Upper lobe of right lung (tissue), 1 donor: ENCODE results near the gene STK33. TPM values are rescaled to one million over a fixed set of nuclear protein-coding genes. Genes with fewer than 3 reads are reported as not detected.

Experiments used
- ATAC-seq: fragments of 200-7000 bp; cut with Tn5 transposase; one replicate; pipeline ENCODE4 v1.9.1; 2020; ENCODE audit warnings: mild to moderate bottlenecking, moderate library complexity
- DNase-seq: peaks from one replicate; pipeline ENCODE4 v3.0.0-alpha.2; 2020
- H3K27ac ChIP-seq: fragments of 200-600 bp; one replicate; pipeline ENCODE4 v1.8.0; 2022
- H3K27me3 ChIP-seq: fragments of 200-600 bp; one replicate; pipeline ENCODE4 v1.8.0; 2022; ENCODE audit warnings: mild to moderate bottlenecking
- H3K36me3 ChIP-seq: fragments of 200-600 bp; one replicate; pipeline ENCODE4 v1.8.0; 2022
- H3K4me1 ChIP-seq: fragments of 200-600 bp; one replicate; pipeline ENCODE4 v1.8.0; 2022
- H3K4me3 ChIP-seq: fragments of 200-600 bp; one replicate; pipeline ENCODE4 v1.8.0; 2022; ENCODE audit warnings: mild to moderate bottlenecking
- H3K9me3 ChIP-seq: fragments of 200-600 bp; one replicate; pipeline ENCODE4 v1.8.0; 2022
- intact Hi-C: fragments of 100-400 bp; cut with DNase I; formaldehyde crosslinking; loops from one replicate; pipeline ENCODE4 v1.11.0; 2022
- total RNA-seq: library from RNA; stranded (reverse); fragmentation: NEBNext Ultra II Directional; extraction: Animal tissue kit (Norgen Biotek cat#: 25700); gene quantifications from one replicate; pipeline ENCODE4 v1.2.1, GENCODE V29; 2021
- TF ChIP-seq, protein P1 (sequence below): fragments of 200-600 bp; IDR thresholded peaks from one replicate; pipeline ENCODE4 v1.8.0; 2022; ENCODE audit warnings: antibody characterized with exemption
- donor health status: DM: no; HTN: yes; CAD: no; lungs with severe emphysema.

The STK33 gene
- total RNA-seq, 1 donor from 2014 or later: 9.4 TPM

- no peak overlapping the region for H3K27ac ChIP-seq
- H3K4me1 ChIP-seq: no peaks in the 10 kb centered on the region
- intact Hi-C loops: no loop called here
- no peaks in the 10 kb centered on the region for H3K9me3 ChIP-seq
- no peak for ATAC-seq
- TF ChIP-seq, protein P1, sequence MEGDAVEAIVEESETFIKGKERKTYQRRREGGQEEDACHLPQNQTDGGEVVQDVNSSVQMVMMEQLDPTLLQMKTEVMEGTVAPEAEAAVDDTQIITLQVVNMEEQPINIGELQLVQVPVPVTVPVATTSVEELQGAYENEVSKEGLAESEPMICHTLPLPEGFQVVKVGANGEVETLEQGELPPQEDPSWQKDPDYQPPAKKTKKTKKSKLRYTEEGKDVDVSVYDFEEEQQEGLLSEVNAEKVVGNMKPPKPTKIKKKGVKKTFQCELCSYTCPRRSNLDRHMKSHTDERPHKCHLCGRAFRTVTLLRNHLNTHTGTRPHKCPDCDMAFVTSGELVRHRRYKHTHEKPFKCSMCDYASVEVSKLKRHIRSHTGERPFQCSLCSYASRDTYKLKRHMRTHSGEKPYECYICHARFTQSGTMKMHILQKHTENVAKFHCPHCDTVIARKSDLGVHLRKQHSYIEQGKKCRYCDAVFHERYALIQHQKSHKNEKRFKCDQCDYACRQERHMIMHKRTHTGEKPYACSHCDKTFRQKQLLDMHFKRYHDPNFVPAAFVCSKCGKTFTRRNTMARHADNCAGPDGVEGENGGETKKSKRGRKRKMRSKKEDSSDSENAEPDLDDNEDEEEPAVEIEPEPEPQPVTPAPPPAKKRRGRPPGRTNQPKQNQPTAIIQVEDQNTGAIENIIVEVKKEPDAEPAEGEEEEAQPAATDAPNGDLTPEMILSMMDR: no peak
- no peaks in the 10 kb centered on the region for H3K27me3 ChIP-seq
- H3K36me3 ChIP-seq: no peaks in the 10 kb centered on the region
- no peak overlapping the region for H3K4me3 ChIP-seq
- no peak for DNase-seq
Measured at GRCh38 chr11:8408151-8408941, 185.7 kb downstream of the STK33 start.

- Histone ChIP-seq H3K9me3 (no peaks in the 10 kb centered on the region), H3K27ac (no peak overlapping the region), H3K4me3 (no peak overlapping the region), H3K27me3 (no peaks in the 10 kb centered on the region), H3K4me1 (no peaks in the 10 kb centered on the region), H3K36me3 (no peaks in the 10 kb centered on the region)
- TF ChIP-seq, protein P1: no peak
- intact Hi-C loops: no loop called here
- no peak for ATAC-seq
- DNase-seq: no peak
Measured at GRCh38 chr11:8403310-8403709, 190.7 kb downstream of the STK33 start.

GRCh38 chr11:8392886-8393285, 201.1 kb downstream of the STK33 start:
- Histone ChIP-seq H3K4me3 (no peak overlapping the region), H3K27ac (no peak overlapping the region), H3K27me3 (no peaks in the 10 kb centered on the region), H3K36me3 (no peaks in the 10 kb centered on the region), H3K9me3 (no peaks in the 10 kb centered on the region), H3K4me1 (peaks cover 12% of the 10 kb centered on the region)
- ATAC-seq (no peak), DNase-seq (no peak)
- intact Hi-C loops: no loop called here
- TF ChIP-seq, protein P1: no peak

- no peak for DNase-seq
- TF ChIP-seq, protein P1: no peak
Measured at GRCh38 chr11:8392166-8392565, 201.9 kb downstream of the STK33 start.

GRCh38 chr11:8390851-8391612, 203.0 kb downstream of the STK33 start:
- TF ChIP-seq, protein P1: no peak
- Histone ChIP-seq H3K4me3 (no peak overlapping the region), H3K27ac (no peak overlapping the region), H3K9me3 (no peaks in the 10 kb centered on the region), H3K4me1 (peaks cover 12% of the 10 kb centered on the region), H3K27me3 (no peaks in the 10 kb centered on the region), H3K36me3 (no peaks in the 10 kb centered on the region)
- DNase-seq (no peak), ATAC-seq (no peak)
- intact Hi-C loops: no loop called here

More at GRCh38 chr11:8392166-8392565, 201.9 kb downstream of the STK33 start:
- H3K4me3 ChIP-seq: no peak overlapping the region
- H3K9me3 ChIP-seq: no peaks in the 10 kb centered on the region
- H3K4me1 ChIP-seq: peaks cover 12% of the 10 kb centered on the region
- no peaks in the 10 kb centered on the region for H3K36me3 ChIP-seq
- ATAC-seq: no peak
- no peaks in the 10 kb centered on the region for H3K27me3 ChIP-seq
- no peak overlapping the region for H3K27ac ChIP-seq
- intact Hi-C loops: no loop called here
